Measurements from ENCODE around the gene GAL3ST3. TPM values are rescaled to one million over a fixed set of nuclear protein-coding genes. Genes with fewer than 3 reads are reported as not detected.
A peak's percentile ranks its signal among the peaks of the same experiment; 100 is the strongest.
"Not testable (repeated sequence)": the region's sequence is repeated elsewhere in the genome, so short reads cannot be mapped to it uniquely, and the experiment has no call there.

Gene GAL3ST3
- total RNA-seq, 1 donor: 3.2 TPM

DNA sequence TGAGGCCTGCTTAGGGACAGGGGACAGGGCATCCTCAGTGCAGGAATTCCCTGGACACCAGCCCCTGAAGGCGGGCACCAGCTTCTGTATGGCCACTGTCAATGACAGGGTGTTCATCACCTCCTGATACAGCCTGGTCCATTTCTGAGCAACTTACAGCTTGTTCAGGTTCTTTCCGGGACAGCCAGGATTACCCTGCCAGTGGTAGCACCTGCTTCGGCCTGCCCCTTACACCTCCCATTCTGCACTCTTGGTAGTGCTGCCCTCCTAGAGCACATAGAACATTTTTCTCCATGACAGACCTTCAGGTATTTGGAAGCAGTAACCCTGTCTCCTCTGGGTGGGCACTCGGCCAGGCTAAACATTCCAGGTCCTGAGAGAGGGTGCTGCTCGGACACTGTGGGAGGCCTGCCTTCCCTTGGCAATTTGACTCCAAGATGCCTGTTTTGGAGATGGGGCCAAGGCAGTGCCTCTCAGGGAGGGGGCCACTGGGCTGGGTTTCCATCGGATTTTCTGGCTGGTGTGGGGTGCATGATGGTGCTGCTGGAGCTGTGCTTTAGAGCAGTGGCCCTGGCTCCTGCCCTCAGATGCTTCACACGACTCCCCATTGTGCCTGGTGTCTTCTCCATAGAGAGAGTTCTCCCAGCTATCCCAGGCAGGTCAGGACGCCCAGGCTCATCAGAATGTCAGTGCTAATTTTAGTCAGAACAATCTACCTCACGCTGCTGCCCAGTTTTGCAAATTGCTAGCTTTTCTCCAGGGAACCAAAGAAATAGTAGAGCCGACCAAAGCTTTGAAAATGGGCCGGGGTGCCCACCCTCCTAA lies 1.2 kb downstream of the GAL3ST3 start:
- no peak for DNase-seq (ENCODE audit: low read depth in 2 of 3, low spot score in 2 of 3)

DNA sequence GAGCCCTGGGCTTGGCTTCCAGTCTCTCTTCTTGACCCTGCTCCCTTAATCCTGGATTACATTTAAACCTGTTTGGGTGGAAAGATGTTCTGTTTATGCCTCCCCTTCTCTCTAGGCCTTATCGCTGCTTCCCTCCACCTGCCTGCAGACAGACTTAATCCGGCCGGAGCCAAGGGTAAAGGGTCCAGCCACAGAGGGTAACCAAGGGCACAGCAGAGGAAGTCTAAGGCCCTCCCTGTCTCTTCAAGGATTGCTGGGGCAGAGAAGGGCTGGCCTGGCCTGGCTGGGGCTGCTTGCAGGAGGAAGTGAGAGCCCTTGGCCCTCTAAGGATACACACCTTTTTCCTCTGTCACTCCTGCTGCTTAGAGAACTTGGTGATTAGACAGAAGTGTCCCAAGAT lies 2.1 kb downstream of the GAL3ST3 start:
- no peak for DNase-seq (ENCODE audit: low read depth in 2 of 3, low spot score in 2 of 3)

- peak; percentile 68 to 89 (median 85) for DNase-seq (ENCODE audit: low read depth in 2 of 3, low spot score in 2 of 3)
Observed at GRCh38 chr11:66045177-66045639, 3.8 kb downstream of the GAL3ST3 start.

GRCh38 chr11:66044757-66045156 lies 4.2 kb downstream of the GAL3ST3 start:
- no peak for DNase-seq (ENCODE audit: low read depth in 2 of 3, low spot score in 2 of 3)

- no peak for DNase-seq (ENCODE audit: low read depth in 2 of 3, low spot score in 2 of 3)
Observed at GRCh38 chr11:66042996-66043906, 5.7 kb downstream of the GAL3ST3 start.

DNA sequence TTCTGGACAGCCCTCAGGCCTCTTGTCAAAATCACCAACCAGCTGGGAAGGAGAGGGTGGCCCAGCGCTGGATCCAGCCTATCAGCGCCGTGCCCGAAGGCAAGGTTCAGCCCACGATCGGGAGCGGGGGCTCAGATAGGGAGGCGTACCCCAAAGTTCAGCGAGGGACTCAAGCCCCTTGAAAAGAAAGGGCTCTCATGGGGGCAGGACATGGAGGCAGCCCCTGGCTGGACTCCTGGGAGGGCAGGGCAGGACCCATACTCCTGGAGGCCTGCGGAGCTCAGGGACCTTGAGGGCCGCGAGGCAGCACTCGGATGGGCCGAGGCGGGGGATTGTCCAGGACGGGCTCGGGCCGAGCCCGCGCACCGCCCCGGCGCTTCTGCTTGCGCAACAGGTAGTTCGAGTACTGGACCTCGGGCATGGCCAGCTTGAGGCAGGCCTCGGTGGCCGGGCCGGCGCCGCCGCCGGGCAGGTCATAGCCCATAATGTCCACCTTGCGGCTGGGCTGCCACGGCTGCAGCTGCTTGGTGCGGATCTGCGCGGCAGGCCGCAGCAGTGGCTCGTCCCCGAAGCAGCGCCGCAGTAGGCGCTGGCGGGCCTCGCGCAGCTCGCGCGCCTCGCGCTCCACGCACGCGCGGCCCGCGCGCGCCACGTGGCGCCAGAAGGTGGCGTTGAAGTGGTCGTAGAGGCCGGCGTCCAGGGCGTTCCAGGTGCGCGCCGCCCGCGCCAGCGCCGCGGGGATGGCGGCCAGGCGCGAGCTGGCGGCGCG lies 6.5 kb downstream of the GAL3ST3 start:
- no peak for DNase-seq (ENCODE audit: low read depth in 2 of 3, low spot score in 2 of 3)

- DNase-seq (ENCODE audit: low read depth in 2 of 3, low spot score in 2 of 3): no peak
Observed at GRCh38 chr11:66039765-66040164, 9.2 kb downstream of the GAL3ST3 start.

DNA sequence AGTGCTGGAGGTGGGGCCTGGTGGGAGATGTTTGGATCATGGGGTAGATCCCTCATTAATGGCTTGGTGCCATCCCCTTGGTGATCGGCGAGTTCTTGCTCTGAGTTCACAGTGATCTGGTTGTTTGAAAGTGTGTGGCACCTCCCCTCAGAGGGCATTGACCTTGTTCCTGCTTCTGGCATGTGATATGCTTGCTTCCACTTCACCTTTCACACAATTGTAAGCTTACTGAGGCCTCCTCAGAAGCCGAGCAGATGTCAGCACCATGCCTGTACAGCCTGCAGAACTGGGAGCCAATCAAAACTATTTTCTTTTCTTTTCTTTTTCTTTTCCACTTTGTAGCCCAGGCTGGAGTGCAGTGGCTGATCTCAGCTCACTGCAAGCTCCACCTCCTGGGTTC lies 11.6 kb downstream of the GAL3ST3 start:
- DNase-seq (ENCODE audit: low read depth in 2 of 3, low spot score in 2 of 3): no peak

- DNase-seq (ENCODE audit: low read depth in 2 of 3, low spot score in 2 of 3): no peak
Observed at GRCh38 chr11:66036334-66036710, 12.6 kb downstream of the GAL3ST3 start.

DNA sequence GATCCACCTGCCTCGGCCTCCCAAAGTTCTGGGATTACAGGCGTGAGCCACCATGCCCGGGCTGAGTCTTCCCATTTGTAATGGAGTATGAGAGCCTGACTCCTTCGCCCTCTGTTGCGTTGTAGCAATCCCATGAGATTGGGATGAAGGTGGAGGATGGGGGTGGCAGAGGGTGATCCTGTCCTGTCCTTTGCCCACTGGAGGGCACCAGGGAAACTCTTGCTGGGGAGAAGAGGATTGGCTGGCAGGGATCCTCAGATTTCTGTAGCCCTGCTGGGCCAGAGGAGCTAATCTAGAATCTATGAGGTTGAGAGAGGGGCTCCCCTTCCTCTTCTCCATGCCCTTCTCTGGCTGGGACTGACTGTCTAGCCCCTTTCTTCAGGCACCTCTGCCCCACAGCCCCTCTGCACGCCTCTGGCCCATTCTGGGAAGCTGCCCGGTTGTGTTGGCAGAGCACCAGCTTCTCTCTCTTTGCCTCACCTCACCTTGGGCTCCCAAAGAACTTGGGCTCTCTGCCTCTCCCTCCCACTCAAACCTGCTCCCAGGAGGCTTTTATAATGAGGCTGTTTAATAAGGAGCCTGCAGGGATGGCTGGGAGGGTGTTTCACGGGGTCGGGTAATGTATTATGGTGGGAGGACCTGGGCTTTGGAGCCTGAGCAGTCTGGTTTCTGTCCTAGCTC lies 13.2 kb downstream of the GAL3ST3 start:
- no peak for DNase-seq (ENCODE audit: low read depth in 2 of 3, low spot score in 2 of 3)

- DNase-seq (ENCODE audit: low read depth in 2 of 3, low spot score in 2 of 3): no peak
Observed at GRCh38 chr11:66032957-66033735, 15.8 kb downstream of the GAL3ST3 start.

DNA sequence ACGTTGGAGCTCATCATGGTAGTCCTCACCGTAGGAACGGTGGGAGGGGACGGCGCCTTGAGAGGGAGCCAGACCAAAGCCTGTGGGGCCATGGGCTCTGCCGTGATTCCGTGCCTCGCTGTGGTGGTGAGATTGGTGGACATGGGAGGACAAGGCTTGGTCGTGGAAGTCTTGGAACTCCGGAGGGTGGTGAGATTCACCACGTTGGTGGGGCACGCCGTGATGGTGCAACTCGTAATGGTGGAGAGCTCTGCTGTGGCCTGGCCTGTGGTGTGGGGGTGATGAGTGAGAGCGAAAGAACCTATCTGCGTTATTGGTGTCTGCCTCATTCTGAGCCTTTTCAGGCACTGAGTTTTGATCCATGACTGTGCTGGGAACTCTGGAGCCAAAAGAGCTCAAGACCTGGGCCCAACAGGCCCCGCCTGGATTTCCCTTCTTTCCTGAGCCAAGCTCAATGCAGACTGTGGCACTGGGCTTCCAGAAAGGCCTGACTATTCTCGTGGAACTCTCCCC lies 22.9 kb downstream of the GAL3ST3 start, which contains the start of gene CATSPER1:
CATSPER1 (minus strand) TSS at position 463 of the 513 bp plus-strand sequence; CDS start at position 363, 100 bp downstream.
- no peak for DNase-seq (ENCODE audit: low read depth in 2 of 3, low spot score in 2 of 3)

- not testable (repeated sequence) for DNase-seq (ENCODE audit: low read depth in 2 of 3, low spot score in 2 of 3)
Observed at GRCh38 chr11:66023186-66023440, 25.8 kb downstream of the GAL3ST3 start.

GRCh38 chr11:66022401-66023185 lies 26.4 kb downstream of the GAL3ST3 start:
- peak; percentile 60 to 74 (median 63) for DNase-seq (ENCODE audit: low read depth in 2 of 3, low spot score in 2 of 3)

DNA sequence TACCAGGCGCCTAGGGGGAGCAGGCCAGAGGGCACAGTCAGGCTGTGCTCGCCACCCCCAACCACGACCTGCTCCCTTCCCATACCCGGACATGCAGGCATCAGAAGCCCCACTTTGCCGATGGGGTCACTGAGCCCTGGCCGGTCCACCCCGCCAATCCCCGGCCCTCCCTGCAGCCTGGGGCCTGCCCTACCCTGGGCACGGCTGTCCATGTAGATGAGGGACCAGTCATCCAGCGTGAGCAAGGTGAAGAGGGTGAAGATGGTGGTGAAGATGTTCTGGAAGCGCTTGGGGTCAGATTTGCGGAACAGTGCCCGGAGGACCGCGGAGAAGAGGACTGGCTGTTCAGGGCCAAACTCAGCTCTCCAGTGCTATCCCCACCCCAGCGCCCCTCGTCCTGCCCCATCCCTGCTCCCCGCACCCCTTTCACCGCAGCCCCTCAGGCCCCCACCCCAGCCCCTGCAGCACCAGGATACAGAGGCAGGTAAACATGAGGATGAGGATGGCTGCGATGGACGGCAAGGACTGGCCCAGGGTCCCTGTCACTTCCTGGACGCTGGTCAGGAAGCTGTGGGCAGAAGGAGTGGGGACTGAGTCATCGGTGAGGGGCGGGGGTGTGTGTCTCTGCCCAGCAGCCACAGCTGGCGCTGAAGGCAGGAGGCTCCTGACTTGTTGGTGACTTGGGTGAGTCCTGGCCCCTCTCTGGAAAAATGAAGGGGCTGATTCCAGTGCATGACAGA lies 28.2 kb downstream of the GAL3ST3 start:
- DNase-seq (ENCODE audit: low read depth in 2 of 3, low spot score in 2 of 3): peak in 2 of 3 donors; percentile 76 to 84

GRCh38 chr11:66020212-66020611 lies 28.7 kb downstream of the GAL3ST3 start:
- DNase-seq (ENCODE audit: low read depth in 2 of 3, low spot score in 2 of 3): no peak

GRCh38 chr11:66017321-66017720 lies 31.6 kb downstream of the GAL3ST3 start:
- no peak for DNase-seq (ENCODE audit: low read depth in 2 of 3, low spot score in 2 of 3)

GRCh38 chr11:66016793-66017177 lies 32.2 kb downstream of the GAL3ST3 start:
- DNase-seq (ENCODE audit: low read depth in 2 of 3, low spot score in 2 of 3): no peak
